ENCODE measurements around the gene TMEM25. TPM values are rescaled to one million over a fixed set of nuclear protein-coding genes. Genes with fewer than 3 reads are reported as not detected.
A peak's percentile ranks its signal among the peaks of the same experiment; 100 is the strongest.
"Not testable (repeated sequence)": the region's sequence is repeated elsewhere in the genome, so short reads cannot be mapped to it uniquely, and the experiment has no call there.

Gene TMEM25
- 17.5 and 23.5 TPM in 2 replicates for total RNA-seq (2014; rRNA removed; shearing (Covaris generic))

DNA sequence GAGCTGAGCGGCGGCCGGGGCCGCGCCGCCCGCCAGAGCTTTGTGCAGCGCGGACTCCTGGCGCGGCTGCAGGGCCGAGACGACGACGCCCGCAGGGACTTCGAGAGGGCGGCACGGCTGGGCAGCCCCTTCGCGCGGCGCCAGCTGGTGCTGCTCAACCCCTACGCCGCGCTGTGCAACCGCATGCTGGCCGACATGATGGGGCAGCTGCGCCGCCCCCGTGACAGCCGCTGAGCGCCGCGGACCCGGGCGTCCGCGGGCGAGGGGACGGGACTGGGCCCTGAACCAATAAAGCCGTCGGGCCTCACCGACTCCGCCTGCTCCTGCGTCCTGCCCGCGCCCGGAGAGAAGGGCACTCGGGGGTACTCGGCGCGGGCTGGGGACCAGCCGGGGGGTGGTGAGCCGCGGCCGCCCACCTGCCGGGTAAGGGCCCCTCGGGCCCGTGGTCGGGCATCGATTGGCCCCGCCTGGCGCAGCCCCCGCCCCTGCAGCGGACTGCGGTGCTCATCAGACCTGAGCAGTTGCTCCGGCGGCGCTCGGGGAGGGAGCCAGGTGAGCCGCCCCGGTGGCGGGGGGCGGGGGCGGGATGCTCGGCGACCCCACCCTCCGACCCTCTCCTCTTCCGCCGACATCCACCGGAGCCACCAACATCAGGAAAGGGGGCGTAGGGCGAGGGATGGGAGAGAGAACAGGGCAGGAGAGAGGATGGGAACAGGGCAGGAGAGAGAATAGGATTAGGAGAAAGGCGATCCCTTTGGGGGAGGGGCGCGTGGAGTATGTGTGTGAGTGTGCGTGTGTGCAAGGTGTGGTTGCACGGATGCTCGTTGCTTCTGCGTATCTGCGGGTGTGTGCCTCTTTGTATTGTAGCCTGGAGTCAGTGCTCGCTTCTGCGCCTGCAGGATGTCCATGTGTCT is at the start of gene TMEM25:
Gene TMEM25, plus strand, starts transcription at position 510 of the 914 bp plus-strand sequence. CDS start 610 bp downstream, outside the sequence.
- Histone ChIP-seq H3K4me3 (ENCODE audit: insufficient read depth, low read depth, low read length) (peak within 1 kb of the TSS; percentile 89), H3K36me3 (replicated peaks; ENCODE audit: control insufficient read depth, insufficient read depth, low read length) (peaks cover 1% of the 10 kb centered on the region; the same call in 1 of the 2 replicates), H3K27me3 (ENCODE audit: control insufficient read depth, insufficient read depth, low read length) (no peaks in the 10 kb centered on the region; the same call in 1 of the 2 replicates)
- peak; percentile 98 for DNase-seq

DNA sequence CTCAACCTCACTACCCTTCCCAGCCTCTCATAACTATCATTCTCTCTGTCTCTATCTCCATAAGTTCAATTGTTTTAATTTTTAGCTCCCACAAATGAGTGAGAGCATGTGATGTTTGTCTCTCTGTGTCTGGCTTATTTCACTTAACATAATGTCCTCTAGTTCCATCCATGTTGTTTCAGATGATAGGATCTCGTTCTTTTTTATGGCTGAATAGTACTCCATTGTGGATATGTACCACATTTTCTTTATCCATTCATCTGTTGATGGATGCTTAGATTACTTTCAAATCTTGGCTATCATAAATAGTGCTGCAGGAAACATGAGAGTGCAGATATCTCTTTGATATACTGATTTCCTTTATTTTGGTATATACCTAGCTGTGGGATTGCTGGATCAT is 49.8 kb upstream of the TMEM25 start:
- H3K27me3 ChIP-seq (ENCODE audit: control insufficient read depth, insufficient read depth, low read length); DNase-seq; H3K4me3 ChIP-seq (ENCODE audit: insufficient read depth, low read depth, low read length): not testable (repeated sequence)
- peaks cover 40% of the 10 kb centered on the region for H3K36me3 ChIP-seq (replicated peaks; ENCODE audit: control insufficient read depth, insufficient read depth, low read length)

DNA sequence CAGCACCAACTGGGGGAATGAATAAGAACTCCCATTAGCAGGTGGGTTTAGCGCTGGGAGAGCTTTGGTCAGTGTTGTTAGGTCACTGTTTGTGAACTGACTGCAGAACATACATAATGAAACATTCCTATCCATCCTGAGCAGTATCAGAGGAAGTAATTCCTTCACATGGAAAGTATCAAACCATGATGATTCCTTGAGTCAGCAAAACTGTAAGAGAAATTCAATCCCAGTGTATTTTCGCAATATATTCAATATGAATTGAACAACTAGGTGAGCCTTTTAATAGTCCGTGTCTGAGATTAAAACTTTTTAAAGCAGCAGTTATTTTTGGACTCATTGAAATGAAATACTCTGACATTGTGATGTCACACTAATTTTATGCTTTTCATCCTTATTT is 46.6 kb upstream of the TMEM25 start:
- no peak for DNase-seq
- Histone ChIP-seq H3K4me3 (ENCODE audit: insufficient read depth, low read depth, low read length) (no peak overlapping the region), H3K27me3 (ENCODE audit: control insufficient read depth, insufficient read depth, low read length) (no peaks in the 10 kb centered on the region), H3K36me3 (replicated peaks; ENCODE audit: control insufficient read depth, insufficient read depth, low read length) (peaks cover 28% of the 10 kb centered on the region)

DNA sequence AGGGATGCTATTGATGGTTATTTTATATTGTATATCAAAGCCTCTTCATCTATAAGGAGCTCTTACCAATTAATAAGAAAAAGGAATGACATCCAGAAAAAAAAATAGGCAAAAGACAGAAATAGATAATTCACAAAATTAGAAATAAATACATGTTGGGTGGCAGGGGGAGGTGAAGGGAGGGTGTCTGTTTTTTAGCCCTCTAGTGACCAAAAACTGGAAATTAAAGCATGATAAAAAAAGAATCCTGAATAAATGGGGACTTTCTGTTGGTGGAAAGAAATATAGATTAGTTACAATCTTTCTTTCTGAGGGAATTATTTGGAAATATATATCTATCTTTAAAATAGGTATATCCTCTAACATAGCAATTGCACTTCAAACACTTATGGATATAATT is 45.7 kb upstream of the TMEM25 start:
- Histone ChIP-seq H3K36me3 (replicated peaks; ENCODE audit: control insufficient read depth, insufficient read depth, low read length) (peaks cover 31% of the 10 kb centered on the region), H3K27me3 (ENCODE audit: control insufficient read depth, insufficient read depth, low read length) (no peaks in the 10 kb centered on the region), H3K4me3 (ENCODE audit: insufficient read depth, low read depth, low read length) (no peak overlapping the region)
- DNase-seq, result peak; percentile 30

DNA sequence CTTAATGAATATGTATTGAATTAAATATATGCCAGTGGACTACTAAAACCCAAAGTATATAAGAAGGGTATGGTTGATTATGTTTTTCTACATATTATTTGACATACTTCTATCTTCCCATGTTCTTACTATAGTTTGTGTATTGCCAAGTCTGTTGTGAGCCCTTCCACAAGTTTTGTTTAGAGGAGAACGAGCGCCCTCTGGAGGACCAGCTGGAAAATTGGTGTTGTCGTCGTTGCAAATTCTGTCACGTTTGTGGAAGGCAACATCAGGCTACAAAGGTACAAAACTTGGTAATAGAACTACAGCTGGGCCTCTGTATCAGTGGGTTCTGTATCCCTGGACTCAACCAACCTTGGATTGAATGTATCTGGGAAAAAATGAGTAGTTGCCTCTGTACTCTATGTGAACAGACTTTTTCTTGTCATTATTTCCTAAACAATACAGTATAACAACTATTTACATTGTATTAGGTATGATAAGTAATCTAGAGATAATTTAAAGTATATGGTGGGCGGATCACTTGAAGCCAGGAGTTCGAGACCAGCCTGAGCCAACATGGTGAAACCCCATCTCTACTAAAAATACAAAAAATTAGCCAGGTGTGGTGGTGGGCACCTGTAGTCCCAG is 42.4 kb upstream of the TMEM25 start:
- peak; percentile 80 for DNase-seq
- H3K4me3 ChIP-seq (ENCODE audit: insufficient read depth, low read depth, low read length), result no peak overlapping the region
- H3K27me3 ChIP-seq (ENCODE audit: control insufficient read depth, insufficient read depth, low read length), result no peaks in the 10 kb centered on the region
- H3K36me3 ChIP-seq (replicated peaks; ENCODE audit: control insufficient read depth, insufficient read depth, low read length), result peaks cover 33% of the 10 kb centered on the region

DNA sequence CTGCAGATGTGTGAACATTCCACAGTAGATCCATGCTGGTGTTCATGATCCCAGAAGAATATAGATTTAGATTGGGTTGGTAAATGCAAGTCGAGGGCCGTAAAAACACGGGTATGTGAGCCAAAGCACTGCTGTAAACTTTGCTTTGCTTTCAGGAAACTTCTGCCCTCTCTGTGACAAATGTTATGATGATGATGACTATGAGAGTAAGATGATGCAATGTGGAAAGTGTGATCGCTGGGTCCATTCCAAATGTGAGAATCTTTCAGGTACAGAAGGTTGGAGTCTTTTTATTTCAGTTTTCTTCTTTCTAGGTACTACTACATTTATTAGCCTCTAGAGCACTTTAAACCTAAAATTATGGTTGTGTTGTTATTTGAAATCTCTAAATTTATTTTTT is 40.0 kb upstream of the TMEM25 start:
- Histone ChIP-seq H3K27me3 (ENCODE audit: control insufficient read depth, insufficient read depth, low read length) (no peaks in the 10 kb centered on the region), H3K36me3 (replicated peaks; ENCODE audit: control insufficient read depth, insufficient read depth, low read length) (peaks cover 38% of the 10 kb centered on the region), H3K4me3 (ENCODE audit: insufficient read depth, low read depth, low read length) (no peak overlapping the region)
- DNase-seq, result no peak

DNA sequence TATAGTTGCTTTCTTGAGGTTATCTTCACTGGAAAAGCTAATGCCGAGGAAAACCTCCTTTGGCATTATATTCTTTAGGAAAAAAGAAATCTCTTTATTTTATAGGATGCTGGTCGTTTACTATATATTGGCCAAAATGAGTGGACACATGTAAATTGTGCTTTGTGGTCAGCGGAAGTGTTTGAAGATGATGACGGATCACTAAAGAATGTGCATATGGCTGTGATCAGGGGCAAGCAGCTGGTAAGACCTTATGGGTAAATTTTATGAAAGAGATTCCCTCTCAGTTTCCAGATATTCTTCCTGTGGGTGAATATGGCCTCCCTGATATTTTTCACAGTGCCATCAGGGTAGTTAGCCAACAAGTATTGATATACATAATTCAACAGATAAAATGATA is 33.2 kb upstream of the TMEM25 start:
- H3K27me3 ChIP-seq (ENCODE audit: control insufficient read depth, insufficient read depth, low read length), result no peaks in the 10 kb centered on the region
- peaks cover 54% of the 10 kb centered on the region for H3K36me3 ChIP-seq (replicated peaks; ENCODE audit: control insufficient read depth, insufficient read depth, low read length)
- DNase-seq, result no peak
- no peak overlapping the region for H3K4me3 ChIP-seq (ENCODE audit: insufficient read depth, low read depth, low read length)

DNA sequence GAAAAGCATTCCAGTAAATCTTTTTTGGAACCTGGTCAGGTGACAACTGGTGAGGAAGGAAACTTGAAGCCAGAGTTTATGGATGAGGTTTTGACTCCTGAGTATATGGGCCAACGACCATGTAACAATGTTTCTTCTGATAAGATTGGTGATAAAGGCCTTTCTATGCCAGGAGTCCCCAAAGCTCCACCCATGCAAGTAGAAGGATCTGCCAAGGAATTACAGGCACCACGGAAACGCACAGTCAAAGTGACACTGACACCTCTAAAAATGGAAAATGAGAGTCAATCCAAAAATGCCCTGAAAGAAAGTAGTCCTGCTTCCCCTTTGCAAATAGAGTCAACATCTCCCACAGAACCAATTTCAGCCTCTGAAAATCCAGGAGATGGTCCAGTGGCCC is 27.8 kb upstream of the TMEM25 start:
- DNase-seq, result no peak
- no peaks in the 10 kb centered on the region for H3K27me3 ChIP-seq (ENCODE audit: control insufficient read depth, insufficient read depth, low read length)
- no peak overlapping the region for H3K4me3 ChIP-seq (ENCODE audit: insufficient read depth, low read depth, low read length)
- H3K36me3 ChIP-seq (replicated peaks; ENCODE audit: control insufficient read depth, insufficient read depth, low read length), result peaks cover 64% of the 10 kb centered on the region

DNA sequence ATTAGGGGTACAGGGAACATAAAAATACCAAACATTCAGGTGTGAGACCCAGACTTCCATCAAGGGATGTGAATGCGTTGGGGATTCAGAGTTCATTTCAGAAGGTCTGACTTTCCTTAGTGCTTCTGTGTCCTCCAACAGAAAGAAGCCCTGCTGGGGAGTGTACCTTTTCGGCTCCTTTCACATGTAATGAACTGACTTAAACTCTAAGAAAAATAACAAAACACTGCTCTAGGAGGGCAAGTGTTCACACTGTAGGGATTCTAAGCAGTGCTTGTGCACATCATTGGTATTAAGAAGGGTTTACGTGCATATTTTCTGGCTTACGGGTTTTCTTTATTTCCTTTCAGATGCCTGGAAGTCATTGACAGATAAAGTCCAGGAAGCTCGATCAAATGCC is 19.4 kb upstream of the TMEM25 start:
- H3K36me3 ChIP-seq (replicated peaks; ENCODE audit: control insufficient read depth, insufficient read depth, low read length), result peaks cover 48% of the 10 kb centered on the region
- H3K4me3 ChIP-seq (ENCODE audit: insufficient read depth, low read depth, low read length), result no peak overlapping the region
- no peak for DNase-seq
- no peaks in the 10 kb centered on the region for H3K27me3 ChIP-seq (ENCODE audit: control insufficient read depth, insufficient read depth, low read length)

DNA sequence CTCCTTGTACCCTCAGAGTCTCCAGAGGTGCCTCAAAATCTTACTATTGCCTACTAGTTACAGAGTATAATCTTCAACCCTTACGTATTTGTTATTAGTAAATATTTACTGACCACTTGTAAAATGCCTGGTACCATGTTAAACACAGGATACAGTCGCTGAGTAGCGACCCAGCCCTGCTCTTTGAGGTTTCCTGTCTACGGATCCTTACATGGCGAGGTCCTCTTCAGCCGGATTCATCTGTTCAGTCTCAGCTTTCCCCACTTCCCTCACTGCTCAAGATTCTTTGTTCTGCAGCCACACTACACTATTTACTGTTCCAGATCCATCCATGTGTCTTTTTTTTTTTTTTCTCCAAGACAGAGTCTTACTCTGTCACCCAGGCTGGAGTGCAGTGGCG is 16.9 kb upstream of the TMEM25 start:
- H3K4me3 ChIP-seq (ENCODE audit: insufficient read depth, low read depth, low read length), result no peak overlapping the region
- DNase-seq, result no peak
- H3K36me3 ChIP-seq (replicated peaks; ENCODE audit: control insufficient read depth, insufficient read depth, low read length), result peaks cover 35% of the 10 kb centered on the region
- H3K27me3 ChIP-seq (ENCODE audit: control insufficient read depth, insufficient read depth, low read length), result no peaks in the 10 kb centered on the region

DNA sequence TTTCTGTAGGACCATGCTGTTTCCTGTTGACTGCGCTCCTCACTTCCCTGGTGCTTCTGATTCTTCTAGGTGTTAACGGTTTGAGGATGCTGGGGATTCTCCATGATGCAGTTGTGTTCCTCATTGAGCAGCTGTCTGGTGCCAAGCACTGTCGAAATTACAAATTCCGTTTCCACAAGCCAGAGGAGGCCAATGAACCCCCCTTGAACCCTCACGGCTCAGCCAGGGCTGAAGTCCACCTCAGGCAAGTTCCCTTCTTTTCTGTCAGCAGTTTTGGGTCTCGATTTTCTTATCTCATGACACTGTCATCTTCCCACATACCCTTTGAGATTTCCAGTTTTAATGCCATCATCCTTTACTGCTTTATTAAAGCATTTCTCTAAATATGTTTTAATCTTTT is 11.4 kb upstream of the TMEM25 start:
- no peak for DNase-seq
- H3K36me3 ChIP-seq (replicated peaks; ENCODE audit: control insufficient read depth, insufficient read depth, low read length), result peaks cover 48% of the 10 kb centered on the region
- H3K27me3 ChIP-seq (ENCODE audit: control insufficient read depth, insufficient read depth, low read length), result no peaks in the 10 kb centered on the region
- H3K4me3 ChIP-seq (ENCODE audit: insufficient read depth, low read depth, low read length), result no peak overlapping the region

DNA sequence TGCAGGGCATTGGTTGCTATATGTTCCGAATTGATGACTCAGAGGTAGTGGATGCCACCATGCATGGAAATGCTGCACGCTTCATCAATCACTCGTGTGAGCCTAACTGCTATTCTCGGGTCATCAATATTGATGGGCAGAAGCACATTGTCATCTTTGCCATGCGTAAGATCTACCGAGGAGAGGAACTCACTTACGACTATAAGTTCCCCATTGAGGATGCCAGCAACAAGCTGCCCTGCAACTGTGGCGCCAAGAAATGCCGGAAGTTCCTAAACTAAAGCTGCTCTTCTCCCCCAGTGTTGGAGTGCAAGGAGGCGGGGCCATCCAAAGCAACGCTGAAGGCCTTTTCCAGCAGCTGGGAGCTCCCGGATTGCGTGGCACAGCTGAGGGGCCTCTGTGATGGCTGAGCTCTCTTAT is 9.1 kb upstream of the TMEM25 start:
- Histone ChIP-seq H3K27me3 (ENCODE audit: control insufficient read depth, insufficient read depth, low read length) (no peaks in the 10 kb centered on the region), H3K4me3 (ENCODE audit: insufficient read depth, low read depth, low read length) (no peak overlapping the region), H3K36me3 (replicated peaks; ENCODE audit: control insufficient read depth, insufficient read depth, low read length) (peaks cover 36% of the 10 kb centered on the region)
- no peak for DNase-seq

DNA sequence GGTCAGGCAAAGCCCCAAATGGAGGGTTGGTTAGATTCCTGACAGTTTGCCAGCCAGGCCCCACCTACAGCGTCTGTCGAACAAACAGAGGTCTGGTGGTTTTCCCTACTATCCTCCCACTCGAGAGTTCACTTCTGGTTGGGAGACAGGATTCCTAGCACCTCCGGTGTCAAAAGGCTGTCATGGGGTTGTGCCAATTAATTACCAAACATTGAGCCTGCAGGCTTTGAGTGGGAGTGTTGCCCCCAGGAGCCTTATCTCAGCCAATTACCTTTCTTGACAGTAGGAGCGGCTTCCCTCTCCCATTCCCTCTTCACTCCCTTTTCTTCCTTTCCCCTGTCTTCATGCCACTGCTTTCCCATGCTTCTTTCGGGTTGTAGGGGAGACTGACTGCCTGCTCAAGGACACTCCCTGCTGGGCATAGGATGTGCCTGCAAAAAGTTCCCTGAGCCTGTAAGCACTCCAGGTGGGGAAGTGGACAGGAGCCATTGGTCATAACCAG is 8.4 kb upstream of the TMEM25 start:
- DNase-seq, result peak; percentile 71

DNA sequence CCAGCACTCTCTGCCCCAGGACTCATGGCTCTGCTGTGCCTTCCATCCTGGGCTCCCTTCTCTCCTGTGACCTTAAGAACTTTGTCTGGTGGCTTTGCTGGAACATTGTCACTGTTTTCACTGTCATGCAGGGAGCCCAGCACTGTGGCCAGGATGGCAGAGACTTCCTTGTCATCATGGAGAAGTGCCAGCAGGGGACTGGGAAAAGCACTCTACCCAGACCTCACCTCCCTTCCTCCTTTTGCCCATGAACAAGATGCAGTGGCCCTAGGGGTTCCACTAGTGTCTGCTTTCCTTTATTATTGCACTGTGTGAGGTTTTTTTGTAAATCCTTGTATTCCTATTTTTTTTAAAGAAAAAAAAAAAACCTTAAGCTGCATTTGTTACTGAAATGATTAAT is 6.6 kb upstream of the TMEM25 start:
- Histone ChIP-seq H3K36me3 (replicated peaks; ENCODE audit: control insufficient read depth, insufficient read depth, low read length) (peaks cover 35% of the 10 kb centered on the region), H3K27me3 (ENCODE audit: control insufficient read depth, insufficient read depth, low read length) (no peaks in the 10 kb centered on the region), H3K4me3 (ENCODE audit: insufficient read depth, low read depth, low read length) (no peak overlapping the region)
- DNase-seq, result no peak

More for the DNA sequence above, 8.4 kb upstream of the TMEM25 start:
- H3K36me3 ChIP-seq (replicated peaks; ENCODE audit: control insufficient read depth, insufficient read depth, low read length), result peaks cover 36% of the 10 kb centered on the region
- no peaks in the 10 kb centered on the region for H3K27me3 ChIP-seq (ENCODE audit: control insufficient read depth, insufficient read depth, low read length)
- H3K4me3 ChIP-seq (ENCODE audit: insufficient read depth, low read depth, low read length), result no peak overlapping the region

Data from H7 (cell line).